Activated T-cell treated with anti-CD3 and anti-CD28 coated beads, Interleukin-2, amount 50 U/mL, for 1 hour (primary cell): ENCODE results near the gene NATD1.
"Not testable (repeated sequence)": the region's sequence is repeated elsewhere in the genome, so short reads cannot be mapped to it uniquely, and the experiment has no call there.

Source experiments
- DNase-seq: peaks from one replicate; pipeline ENCODE4 v3.0.0-alpha.2; 2020

The NATD1 gene

DNA sequence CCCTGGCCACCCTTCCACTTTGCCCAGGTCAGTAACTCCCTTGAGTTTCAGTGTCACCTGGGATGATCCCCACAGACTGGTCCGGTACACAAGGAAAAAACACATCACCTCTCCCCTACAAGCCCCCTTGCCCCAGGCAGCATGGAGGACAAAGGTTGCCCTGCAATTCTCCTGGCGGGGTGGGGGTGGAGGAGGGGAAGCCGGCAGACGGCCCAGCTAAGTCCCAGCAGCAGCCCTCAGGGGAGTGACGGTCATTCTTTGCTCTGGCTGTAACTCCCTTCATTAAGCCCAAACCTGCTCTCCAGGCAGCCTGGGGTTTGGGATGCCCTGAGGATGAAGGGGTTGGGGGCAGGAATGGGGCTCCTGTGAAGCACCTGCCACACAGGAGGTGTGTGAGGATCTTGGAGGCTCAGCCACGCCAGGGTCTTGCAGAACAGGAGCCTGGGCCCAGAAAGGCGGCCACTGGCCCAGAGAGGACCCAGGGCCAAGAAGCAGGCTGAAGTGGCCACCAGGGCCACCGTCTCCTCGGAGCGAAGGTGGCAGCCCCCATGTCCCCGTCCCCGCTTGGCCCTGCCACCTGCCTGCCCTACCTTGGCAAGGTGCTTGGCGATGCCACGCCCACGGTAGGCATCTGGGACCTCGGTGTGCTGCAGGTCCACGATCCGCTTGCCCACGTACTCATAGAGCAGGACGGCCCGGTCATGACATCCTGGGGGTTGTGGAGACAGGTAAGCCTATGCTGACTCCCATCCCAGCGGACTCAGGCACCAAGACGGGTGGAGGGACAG is 9.5 kb downstream of the NATD1 start:
- DNase-seq = no peak

- DNase-seq = no peak
Measured at GRCh38 chr17:21242780-21243515, 10.3 kb downstream of the NATD1 start.

DNA sequence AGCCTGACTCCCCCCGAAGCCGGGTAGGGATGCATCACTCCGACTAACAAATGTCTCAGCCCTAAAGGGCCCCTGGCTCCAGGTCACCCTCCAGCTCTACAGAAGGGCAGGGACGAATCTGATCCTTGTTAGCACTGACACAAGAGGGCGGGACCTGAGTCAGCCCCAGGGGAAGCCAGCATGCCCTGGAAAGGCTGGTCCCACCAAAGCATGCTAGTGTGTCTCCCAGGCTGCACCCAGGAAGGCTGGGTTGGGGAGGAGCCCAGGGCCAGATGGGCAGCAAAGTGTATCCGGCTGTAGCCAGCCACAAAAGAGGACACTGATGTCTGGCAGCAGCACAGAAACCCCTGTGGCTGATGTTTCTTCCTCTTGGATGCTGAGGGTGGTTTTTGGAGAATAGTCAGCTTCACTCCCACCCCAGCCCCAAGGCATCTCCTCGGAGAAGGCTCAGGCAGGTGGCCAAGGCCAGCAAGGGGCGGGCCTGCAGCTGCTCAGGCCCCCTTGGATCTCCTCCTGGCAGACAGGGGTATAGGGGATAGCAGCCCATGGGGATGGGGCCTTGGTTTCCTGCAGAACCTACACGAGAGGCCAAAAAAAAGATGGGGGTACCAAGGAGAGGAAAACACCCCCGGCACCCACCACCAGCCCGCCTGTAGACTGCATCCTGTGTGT is 11.0 kb downstream of the NATD1 start:
- no peak for DNase-seq

DNA sequence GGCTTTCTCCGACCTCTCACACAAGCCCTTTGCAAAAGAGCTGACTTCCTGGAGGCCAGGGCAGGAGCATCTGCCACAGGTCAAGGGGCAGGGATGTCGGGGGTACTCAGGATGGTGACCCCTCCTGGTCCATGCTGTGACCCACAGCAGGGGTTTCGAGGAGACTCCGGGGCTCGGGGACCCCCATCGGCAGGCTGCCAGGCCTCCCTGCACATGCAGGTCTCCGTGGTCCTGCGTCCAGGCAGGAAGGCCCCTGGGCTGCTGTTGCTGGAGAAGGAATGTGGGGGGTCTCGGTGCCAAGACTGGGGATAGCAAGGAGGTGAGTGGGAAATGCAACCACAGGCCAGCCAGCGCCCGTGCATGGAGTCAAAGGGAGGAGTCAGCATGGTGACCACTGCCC is 11.6 kb downstream of the NATD1 start:
- no peak for DNase-seq

- no peak for DNase-seq
Measured at GRCh38 chr17:21240369-21241055, 12.7 kb downstream of the NATD1 start.

DNA sequence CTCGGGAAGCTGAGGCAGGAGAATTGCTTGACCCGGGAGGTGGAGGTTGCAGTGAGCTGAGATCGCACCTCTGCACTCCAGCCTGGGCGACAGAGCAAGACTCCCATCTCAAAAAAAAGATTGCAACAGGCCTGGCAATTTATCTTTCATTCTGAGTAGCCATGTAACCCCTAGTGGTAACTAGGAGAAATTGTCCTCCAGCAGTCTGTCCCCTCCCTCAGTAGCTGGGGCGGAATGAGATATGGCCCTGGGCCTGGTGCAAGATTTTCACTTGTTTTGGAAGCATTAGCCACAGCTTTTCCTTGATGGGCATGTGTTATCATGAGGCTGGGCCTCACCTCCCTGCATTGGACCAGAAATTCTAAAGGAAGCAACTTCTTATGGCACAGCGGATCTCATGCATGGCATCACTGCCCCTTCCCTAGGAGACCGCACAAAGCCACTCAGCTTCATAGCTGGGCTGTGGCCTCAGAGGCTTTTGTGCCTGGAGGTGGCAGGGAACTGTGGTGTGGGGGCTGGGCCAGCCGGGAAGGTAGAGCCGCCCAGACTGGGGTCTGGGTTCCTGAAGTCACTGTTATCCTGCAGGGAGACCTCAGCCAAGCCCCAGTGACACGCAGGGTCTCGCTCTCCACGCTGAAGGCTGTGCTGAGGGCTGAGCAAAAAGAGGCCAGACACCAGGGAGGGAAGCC is 13.4 kb downstream of the NATD1 start:
- no peak for DNase-seq

DNA sequence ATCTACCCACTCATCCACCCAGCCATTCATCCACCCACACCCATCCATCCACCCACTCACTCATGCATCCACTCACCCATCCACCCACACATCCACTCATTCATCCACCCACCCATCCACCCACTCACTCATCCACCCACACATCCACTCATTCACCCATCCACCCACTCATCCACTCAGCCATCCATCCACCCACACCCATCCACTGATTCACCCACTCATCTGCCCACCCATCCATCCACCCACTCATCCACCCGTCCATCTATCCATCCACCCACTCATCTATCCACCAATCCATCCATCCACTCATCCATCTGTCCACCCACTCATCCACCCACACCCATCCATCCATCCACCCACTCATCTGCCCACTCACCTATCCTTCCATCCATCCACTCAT is 17.3 kb downstream of the NATD1 start:
- no peak for DNase-seq

- DNase-seq = no peak
Measured at GRCh38 chr17:21233581-21234347, 19.4 kb downstream of the NATD1 start.

- no peak for DNase-seq
Measured at GRCh38 chr17:21232033-21232749, 21.0 kb downstream of the NATD1 start.

GRCh38 chr17:21231533-21231932 is 21.7 kb downstream of the NATD1 start:
- no peak for DNase-seq

DNA sequence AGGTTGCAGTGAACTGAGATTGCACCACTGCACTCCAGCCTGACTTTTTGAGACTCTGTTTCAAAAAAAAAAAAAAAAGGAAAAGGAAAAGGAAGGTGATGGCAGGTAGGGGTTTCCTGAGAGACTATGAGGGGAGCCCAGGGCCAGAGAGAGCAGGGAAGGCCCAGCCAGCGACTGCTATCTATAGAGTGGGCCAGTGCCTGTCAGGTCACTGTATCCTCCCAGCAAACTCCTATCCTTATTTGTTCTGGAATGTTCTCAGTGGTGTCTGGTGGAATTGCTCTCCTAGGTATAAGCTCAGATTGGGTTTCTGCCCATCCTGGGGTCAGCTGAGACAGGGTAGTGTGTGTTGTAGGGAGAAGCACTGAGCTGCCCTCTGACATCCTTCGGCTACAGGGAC is 24.4 kb downstream of the NATD1 start:
- no peak for DNase-seq

DNA sequence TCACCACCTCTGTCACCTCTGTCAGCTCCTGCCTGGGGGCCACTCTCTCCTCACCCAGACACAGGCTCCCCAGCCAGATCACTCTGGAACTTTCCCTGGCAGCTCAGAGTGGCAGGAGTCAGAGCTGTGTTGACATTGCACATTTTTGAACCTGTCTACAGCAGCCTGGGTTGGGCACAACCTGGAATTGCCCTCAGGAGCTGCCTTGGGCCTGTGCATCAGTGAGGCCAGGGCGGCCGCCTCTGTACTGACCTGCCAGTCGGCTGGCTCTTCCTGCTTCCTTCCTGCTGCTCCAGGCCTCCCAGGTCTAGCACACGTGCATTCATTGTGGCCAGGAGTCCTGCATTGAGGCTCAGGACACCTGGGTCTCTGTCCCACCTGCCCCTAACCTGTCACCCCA is 25.1 kb downstream of the NATD1 start:
- no peak for DNase-seq

- not testable (repeated sequence) for DNase-seq
Measured at GRCh38 chr17:21227277-21227676, 25.9 kb downstream of the NATD1 start.

- DNase-seq = no peak
Measured at GRCh38 chr17:21223086-21223485, 30.1 kb downstream of the NATD1 start.

DNA sequence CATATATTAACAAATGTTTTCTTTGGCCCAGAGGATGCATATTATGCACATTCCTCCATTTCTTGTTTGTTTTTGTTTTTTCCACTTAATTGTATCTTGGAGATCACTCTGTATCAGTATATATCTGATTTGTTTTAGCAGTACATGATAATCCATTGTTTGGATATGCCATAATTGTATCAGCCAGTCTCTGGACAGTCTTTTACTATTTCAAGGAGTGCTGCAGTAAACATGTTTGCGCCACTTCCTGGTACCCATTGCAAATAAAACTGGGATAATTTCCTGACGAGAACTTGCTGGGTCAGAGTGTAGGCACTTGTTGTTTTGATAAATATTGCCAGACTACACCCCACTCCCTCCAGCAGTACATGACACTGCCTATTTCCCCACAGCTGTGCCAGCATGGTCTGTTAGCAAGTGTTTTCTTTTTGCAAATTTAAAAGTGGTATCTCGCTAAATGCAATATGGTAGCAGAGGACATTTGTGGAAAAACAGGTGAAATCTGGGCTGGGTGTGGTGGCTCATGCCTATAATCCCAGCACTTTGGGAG is 34.3 kb downstream of the NATD1 start:
- no peak for DNase-seq

DNA sequence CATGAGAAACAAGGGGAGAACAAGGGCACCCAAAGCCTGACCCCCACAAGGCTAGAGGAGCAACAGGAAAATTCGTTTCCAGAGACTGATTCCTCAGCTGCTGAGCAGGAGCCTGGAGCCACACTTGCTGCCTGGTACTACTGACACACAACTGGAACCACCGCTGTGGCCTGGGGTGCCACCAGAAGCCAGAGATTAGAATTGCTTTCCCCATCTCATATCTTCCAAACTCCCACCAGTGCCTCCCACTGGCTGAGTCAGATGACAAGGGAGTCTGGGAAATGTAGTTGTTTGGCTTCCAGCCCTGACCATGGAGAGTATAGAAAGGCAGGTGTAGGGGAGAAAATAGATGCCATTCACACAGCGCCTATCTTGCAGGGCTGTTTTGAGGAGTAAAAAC is 35.1 kb downstream of the NATD1 start:
- DNase-seq = no peak

GRCh38 chr17:21217346-21217745 is 35.9 kb downstream of the NATD1 start:
- no peak for DNase-seq

GRCh38 chr17:21215935-21216334 is 37.3 kb downstream of the NATD1 start:
- no peak for DNase-seq

DNA sequence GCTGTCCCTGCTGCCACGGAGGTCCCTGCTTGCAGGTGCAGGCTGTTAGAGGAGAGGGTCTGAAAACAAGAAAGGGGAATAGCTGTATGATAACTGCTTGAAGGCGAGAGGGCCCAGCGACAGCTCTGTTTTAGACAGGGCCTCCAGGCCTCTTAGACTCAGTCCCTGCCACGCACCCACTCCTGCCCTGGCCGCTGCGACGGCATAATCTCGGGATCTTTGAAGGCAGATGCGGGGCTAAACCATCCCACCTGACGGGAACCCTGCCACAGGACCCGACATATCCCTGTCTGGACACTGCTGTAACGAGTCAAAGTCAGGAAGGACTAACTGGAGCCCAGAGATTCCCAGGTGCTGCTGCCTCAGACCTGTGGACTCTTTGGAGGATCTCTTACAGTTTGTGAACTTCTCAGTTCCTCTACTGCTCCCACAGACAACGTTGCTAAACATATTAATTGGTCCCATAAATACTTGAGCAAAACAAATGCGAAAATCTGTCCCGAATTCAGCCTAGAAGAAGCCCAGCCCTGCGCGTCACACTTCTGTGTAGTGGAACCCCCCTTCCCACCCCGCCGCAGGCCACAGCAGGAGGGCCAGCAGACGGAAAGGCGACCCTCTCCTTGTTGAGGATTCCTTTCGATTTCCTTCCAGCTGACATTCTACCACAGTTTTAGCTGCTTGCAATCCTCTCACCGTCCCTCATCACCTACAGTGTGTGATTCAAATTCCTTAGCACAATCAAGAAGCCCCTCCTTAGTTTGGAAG is 38.3 kb downstream of the NATD1 start:
- no peak for DNase-seq
